ENCODE data around the gene HSF2.

DNA sequence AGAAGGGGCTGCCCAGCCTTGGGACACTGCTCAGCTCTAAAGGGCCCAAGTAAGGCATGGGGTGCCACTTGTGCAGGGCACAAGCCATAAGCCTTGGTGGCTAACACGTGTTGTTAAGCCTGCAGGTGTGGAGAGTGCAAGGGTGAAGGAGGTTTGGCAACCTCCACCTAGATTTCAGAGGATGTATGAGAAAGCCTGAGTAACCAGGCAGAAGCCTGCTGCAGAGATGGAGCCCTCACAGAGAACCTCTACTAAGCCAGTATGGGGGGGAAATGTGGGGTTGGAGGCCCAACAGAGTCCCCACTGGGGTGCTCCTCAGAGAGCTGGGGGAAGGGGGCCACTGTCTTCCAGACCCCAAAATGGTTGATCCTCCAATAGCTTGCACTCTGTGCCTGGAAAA lies 39.5 kb downstream of the HSF2 start:
- TF ChIP-seq, protein P1, sequence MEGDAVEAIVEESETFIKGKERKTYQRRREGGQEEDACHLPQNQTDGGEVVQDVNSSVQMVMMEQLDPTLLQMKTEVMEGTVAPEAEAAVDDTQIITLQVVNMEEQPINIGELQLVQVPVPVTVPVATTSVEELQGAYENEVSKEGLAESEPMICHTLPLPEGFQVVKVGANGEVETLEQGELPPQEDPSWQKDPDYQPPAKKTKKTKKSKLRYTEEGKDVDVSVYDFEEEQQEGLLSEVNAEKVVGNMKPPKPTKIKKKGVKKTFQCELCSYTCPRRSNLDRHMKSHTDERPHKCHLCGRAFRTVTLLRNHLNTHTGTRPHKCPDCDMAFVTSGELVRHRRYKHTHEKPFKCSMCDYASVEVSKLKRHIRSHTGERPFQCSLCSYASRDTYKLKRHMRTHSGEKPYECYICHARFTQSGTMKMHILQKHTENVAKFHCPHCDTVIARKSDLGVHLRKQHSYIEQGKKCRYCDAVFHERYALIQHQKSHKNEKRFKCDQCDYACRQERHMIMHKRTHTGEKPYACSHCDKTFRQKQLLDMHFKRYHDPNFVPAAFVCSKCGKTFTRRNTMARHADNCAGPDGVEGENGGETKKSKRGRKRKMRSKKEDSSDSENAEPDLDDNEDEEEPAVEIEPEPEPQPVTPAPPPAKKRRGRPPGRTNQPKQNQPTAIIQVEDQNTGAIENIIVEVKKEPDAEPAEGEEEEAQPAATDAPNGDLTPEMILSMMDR (IDR thresholded peaks at IDR 0.05), result no peak
- no peak for TF ChIP-seq CBFB (CRISPR knock-in tag; IDR thresholded peaks at IDR 0.05; ENCODE audit: low read depth)
